ENCODE data around the gene VCAN.
A peak's percentile ranks its signal among the peaks of the same experiment; 100 is the strongest.
"Not testable (repeated sequence)": the region's sequence is repeated elsewhere in the genome, so short reads cannot be mapped to it uniquely, and the experiment has no call there.

Gene VCAN

DNA sequence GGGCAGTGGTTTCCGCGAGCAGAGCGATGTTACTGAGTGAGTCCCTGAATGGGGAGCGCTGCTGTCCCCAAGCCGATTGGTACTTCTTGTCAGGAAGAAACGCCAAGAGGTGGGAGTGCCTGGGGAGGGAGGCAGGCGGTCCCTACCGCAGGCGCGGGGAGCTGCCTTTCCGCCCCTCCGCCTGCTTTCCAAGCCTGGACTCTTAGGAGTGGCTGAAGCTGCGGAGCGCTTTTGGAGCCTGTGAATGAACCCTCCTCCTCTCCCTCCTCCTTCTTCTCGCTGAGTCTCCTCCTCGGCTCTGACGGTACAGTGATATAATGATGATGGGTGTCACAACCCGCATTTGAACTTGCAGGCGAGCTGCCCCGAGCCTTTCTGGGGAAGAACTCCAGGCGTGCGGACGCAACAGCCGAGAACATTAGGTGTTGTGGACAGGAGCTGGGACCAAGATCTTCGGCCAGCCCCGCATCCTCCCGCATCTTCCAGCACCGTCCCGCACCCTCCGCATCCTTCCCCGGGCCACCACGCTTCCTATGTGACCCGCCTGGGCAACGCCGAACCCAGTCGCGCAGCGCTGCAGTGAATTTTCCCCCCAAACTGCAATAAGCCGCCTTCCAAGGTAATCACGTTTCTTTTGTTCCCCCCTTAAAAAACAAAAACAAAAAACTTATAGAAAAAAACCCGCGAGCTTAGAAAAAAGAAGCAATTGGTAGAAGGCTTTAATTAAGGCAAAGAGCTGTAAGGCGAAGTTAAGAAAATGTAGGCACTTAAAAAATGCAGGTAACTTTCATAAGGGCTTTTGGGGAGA lies at the start of gene VCAN:
TSS of gene VCAN (plus strand) at position 340 of the 808 bp plus-strand sequence. CDS start 11,775 bp downstream, outside the sequence.
- DNase-seq (ENCODE audit: low spot score), result peak; percentile 48

DNA sequence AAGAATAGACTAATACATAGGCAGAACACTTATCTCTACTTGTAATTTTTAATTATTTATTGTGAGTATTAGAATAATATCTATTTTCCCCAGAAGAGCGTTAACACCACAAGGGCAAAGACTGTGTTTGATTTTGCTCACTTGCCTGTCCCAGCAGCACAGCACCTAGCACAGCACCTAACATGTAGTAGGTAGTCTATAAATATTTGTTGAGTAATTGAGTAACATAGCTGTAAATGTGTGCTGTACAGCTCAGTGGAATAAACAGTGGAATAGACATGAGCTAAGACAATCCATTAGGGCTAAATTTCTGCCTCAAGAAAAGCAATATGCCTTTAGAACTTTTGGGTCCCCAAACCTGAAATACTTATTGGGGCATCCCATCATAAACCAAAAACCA lies 49.3 kb upstream of the VCAN start:
- no peak for DNase-seq (ENCODE audit: low spot score)

DNA sequence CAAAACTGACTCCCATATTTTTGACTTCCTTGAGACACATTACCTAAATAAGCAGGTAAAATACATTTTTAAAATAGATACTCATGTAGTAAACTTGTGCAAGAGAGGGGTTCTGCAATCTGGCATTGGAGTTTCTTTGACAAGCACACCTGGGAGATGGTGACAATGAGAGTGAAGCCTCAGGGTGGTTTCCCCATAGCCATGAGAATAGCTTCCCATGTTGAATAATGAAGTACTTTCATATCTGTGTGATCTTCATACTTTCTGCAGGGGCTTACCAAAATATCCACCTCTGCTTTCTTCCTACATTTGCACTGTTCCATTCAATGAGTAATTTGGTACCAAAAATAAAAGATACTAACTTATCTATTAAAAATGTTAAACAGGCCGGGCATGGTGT lies 44.7 kb upstream of the VCAN start:
- DNase-seq (ENCODE audit: low spot score), result no peak

- DNase-seq (ENCODE audit: low spot score), result no peak
These were observed 43.4 kb upstream of the VCAN start for GRCh38 chr5:83428126-83428525.

GRCh38 chr5:83428890-83429289 lies 42.7 kb upstream of the VCAN start:
- no peak for DNase-seq (ENCODE audit: low spot score)

DNA sequence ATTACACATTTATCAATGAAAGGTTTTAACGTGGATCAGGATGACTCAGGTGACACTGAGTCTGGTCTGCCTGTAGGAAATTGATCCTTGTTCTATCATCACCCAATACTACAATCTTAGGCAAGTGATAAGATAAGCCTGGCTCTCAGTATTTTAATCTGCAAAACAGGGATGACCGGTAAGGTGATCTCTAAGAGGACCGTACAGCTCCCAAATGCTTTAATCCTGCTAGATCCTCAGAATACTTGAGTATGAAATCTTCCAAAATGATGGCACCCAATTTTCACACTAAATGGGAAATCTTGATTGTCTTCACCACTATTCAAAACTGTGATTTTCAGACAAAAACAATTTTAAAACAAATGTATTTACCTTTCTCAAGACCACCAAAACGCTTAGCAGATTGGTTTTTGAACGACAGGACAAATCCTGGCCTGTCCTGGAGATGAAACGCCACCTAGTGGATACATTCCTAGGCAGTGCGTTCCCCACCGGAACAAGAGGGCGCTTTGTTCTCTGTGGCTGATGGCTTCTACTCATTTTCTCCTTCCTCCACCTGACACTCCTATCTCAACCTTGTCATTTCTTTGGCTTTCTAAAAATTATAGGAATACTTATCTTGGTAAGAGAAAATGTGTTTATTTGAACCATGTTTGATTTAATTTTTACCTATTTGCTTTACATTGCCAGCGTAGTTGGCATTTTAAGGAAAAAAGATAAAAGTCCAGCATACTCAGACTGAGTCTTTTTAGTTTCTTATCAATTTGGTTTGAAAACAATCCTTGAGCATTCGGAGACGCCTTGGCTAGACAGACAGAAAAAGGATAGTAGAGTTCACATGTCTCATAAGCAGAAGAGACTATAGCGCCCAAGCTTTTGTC lies 41.2 kb upstream of the VCAN start:
- DNase-seq (ENCODE audit: low spot score), result peak; percentile 52

DNA sequence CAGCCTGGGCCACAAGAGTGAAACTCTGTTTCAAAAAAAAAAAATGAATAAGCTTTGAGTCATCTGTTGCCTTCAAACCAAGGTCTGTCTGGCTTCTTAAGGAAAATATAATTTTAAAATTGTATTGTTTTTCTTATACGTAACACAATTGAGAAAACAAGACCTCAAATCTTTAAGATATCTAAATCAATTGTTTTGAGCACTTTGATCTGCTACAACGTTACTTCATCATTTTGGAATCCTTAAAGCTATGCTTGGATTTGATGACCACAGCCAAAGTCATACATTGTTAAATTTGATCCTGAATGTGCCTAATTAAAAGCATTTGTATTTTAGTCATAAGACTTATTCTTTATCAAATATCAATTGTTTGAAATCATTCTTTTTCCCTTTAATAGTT lies 37.7 kb upstream of the VCAN start:
- DNase-seq (ENCODE audit: low spot score), result no peak

DNA sequence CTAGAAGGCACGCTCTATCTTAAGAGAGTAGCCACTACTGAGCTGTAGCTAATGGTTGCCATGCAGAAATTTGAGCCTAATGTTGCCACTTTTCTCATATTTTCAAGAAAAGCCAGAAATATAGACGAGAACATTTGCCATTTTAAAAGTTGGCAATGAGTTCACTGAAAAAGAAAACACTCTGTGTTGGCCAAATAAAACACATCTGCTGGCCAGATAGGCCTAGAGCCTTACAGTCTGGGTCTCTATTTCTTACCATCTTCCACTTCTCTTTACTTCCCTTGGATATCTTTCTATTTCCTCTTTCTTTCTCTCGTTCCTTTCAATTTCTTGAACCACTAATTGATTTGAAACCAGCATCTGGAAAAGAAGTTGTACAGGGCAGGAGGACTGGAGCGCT lies 36.6 kb upstream of the VCAN start:
- no peak for DNase-seq (ENCODE audit: low spot score)

- no peak for DNase-seq (ENCODE audit: low spot score)
These were observed 35.3 kb upstream of the VCAN start for GRCh38 chr5:83436276-83436675.

GRCh38 chr5:83437697-83438096 lies 33.8 kb upstream of the VCAN start:
- DNase-seq (ENCODE audit: low spot score), result not testable (repeated sequence)

GRCh38 chr5:83440826-83441225 lies 30.7 kb upstream of the VCAN start:
- DNase-seq (ENCODE audit: low spot score), result no peak

- no peak for DNase-seq (ENCODE audit: low spot score)
These were observed 29.8 kb upstream of the VCAN start for GRCh38 chr5:83441747-83442146.

GRCh38 chr5:83443534-83443933 lies 28.0 kb upstream of the VCAN start:
- no peak for DNase-seq (ENCODE audit: low spot score)

DNA sequence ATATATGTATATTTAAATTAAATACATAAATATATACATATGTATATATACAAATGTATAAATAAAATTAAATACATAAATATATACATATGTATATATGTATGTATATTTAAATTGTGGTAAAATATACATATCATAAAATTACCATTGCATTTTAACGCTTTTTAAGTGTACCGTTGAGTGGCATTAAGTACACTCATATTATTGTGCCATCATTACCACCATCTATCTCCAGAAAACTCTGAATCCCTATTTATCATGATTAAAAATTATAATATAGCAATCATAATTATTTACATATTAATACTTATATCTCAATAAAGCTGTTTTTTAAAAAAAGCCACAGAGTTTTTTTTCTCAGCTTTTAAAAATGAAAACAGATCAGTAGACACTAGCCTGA lies 27.1 kb upstream of the VCAN start:
- no peak for DNase-seq (ENCODE audit: low spot score)

GRCh38 chr5:83446253-83446947 lies 25.1 kb upstream of the VCAN start:
- no peak for DNase-seq (ENCODE audit: low spot score)

GRCh38 chr5:83447533-83447932 lies 24.0 kb upstream of the VCAN start:
- DNase-seq (ENCODE audit: low spot score), result no peak

- DNase-seq (ENCODE audit: low spot score), result no peak
These were observed 21.2 kb upstream of the VCAN start for GRCh38 chr5:83450183-83450966.

- no peak for DNase-seq (ENCODE audit: low spot score)
These were observed 20.6 kb upstream of the VCAN start for GRCh38 chr5:83450967-83451248.

GRCh38 chr5:83451955-83452354 lies 19.6 kb upstream of the VCAN start:
- DNase-seq (ENCODE audit: low spot score), result no peak

- DNase-seq (ENCODE audit: low spot score), result no peak
These were observed 17.6 kb upstream of the VCAN start for GRCh38 chr5:83453937-83454336.

GRCh38 chr5:83464261-83464660 lies 7.3 kb upstream of the VCAN start:
- no peak for DNase-seq (ENCODE audit: low spot score)
